Measurements from ENCODE around the gene TRAPPC12.

TRAPPC12 gene

GRCh38 chr2:3516831-3517230 is 137.3 kb downstream of the TRAPPC12 start:
- no peak for DNase-seq

GRCh38 chr2:3517948-3518495 is 138.5 kb downstream of the TRAPPC12 start:
- no peak for DNase-seq

GRCh38 chr2:3518496-3519254 is 139.2 kb downstream of the TRAPPC12 start:
- peak; percentile 98 for DNase-seq

- peak; percentile 70 to 75 for DNase-seq
Observed at GRCh38 chr2:3519255-3520205, 140.0 kb downstream of the TRAPPC12 start, which contains the start of gene ADI1. ADI1 (minus strand) TSS chr2:3519531; CDS start chr2:3519487, 44 bp downstream.

GRCh38 chr2:3520591-3520990 is 141.1 kb downstream of the TRAPPC12 start:
- no peak for DNase-seq

- DNase-seq = no peak
Observed at GRCh38 chr2:3522961-3523421, 143.5 kb downstream of the TRAPPC12 start.

- DNase-seq = no peak
Observed at GRCh38 chr2:3523551-3524041, 144.1 kb downstream of the TRAPPC12 start.

GRCh38 chr2:3526871-3527270 is 147.4 kb downstream of the TRAPPC12 start:
- no peak for DNase-seq

GRCh38 chr2:3527886-3528785 is 148.6 kb downstream of the TRAPPC12 start:
- DNase-seq = no peak

Data from stimulated activated CD4-positive, alpha-beta T cell treated with anti-CD3 and anti-CD28 coated beads, Interleukin-4, amount 100 ng/mL, for 4 hours (primary cell).